ENCODE measurements around the gene NCKIPSD. TPM values are rescaled to one million over a fixed set of nuclear protein-coding genes. Genes with fewer than 3 reads are reported as not detected.
A peak's percentile ranks its signal among the peaks of the same experiment; 100 is the strongest.

NCKIPSD gene
- total RNA-seq, 1 donor from 2014 or later: 18.3 TPM

GRCh38 chr3:48635222-48636021, 50.3 kb downstream of the NCKIPSD start, which contains the start of gene SLC26A6:
Gene SLC26A6, minus strand, starts transcription at chr3:48635461. Its CDS starts 68 bp downstream, at chr3:48635393.
- DNase-seq (ENCODE audit: low read depth): peak; percentile 88
- Mint-ChIP-seq H3K4me3 (ENCODE audit: unreplicated experiment) (peak within 1 kb of the TSS; percentile 88), H3K27me3 (ENCODE audit: low read depth, unreplicated experiment) (peaks cover 2% of the 10 kb centered on the region), H3K27ac (ENCODE audit: unreplicated experiment) (peak within 1 kb of the TSS; percentile 87), H3K4me1 (ENCODE audit: low read depth, unreplicated experiment) (peaks cover 16% of the 10 kb centered on the region), H3K36me3 (ENCODE audit: low read depth, unreplicated experiment) (peaks cover 23% of the 10 kb centered on the region), H3K9me3 (ENCODE audit: unreplicated experiment) (no peaks in the 10 kb centered on the region)
- Histone ChIP-seq H3K27me3 (ENCODE audit: insufficient read depth, low read length) (no peaks in the 10 kb centered on the region), H3K36me3 (ENCODE audit: insufficient read depth, low read length) (no peaks in the 10 kb centered on the region), H3K4me3 (ENCODE audit: insufficient read depth, low read depth, low read length) (peak within 1 kb of the TSS; percentile 77), H3K4me2 (ENCODE audit: low read length) (peak within 1 kb of the TSS; percentile 87), H2AFZ (ENCODE audit: low read depth, low read length) (peak within 1 kb of the TSS; percentile 83), H3K79me2 (ENCODE audit: insufficient read depth, low read length) (peaks cover 22% of the 10 kb centered on the region), H3K4me1 (ENCODE audit: insufficient read depth, low read length) (peaks cover 16% of the 10 kb centered on the region), H4K20me1 (ENCODE audit: insufficient read depth, low read length) (peaks cover 34% of the 10 kb centered on the region), H3K9ac (ENCODE audit: low read length) (peak within 1 kb of the TSS; percentile 85), H3K27ac (ENCODE audit: low read depth, low read length) (peak within 1 kb of the TSS; percentile 36), H3K9me3 (ENCODE audit: insufficient read depth, low read depth, low read length) (no peaks in the 10 kb centered on the region)
- FAIRE-seq: no peak
- TF ChIP-seq CTCF (IDR thresholded peaks at IDR 0.05; ENCODE audit: insufficient read depth, low read depth, low read length) (peak; percentile 36), EZH2 (IDR thresholded peaks at IDR 0.05; ENCODE audit: insufficient read depth, low read length) (no peak)

- H3K4me1 Mint-ChIP-seq (ENCODE audit: low read depth, unreplicated experiment): peaks cover 16% of the 10 kb centered on the region
- no peak overlapping the region for H3K27ac Mint-ChIP-seq (ENCODE audit: unreplicated experiment)
- no peaks in the 10 kb centered on the region for H3K9me3 ChIP-seq (ENCODE audit: insufficient read depth, low read depth, low read length)
- DNase-seq (ENCODE audit: low read depth) (peak; percentile 45), FAIRE-seq (no peak)
- peak overlapping the region; percentile 88 for H3K4me3 Mint-ChIP-seq (ENCODE audit: unreplicated experiment)
- no peaks in the 10 kb centered on the region for H3K27me3 ChIP-seq (ENCODE audit: insufficient read depth, low read length)
- peaks cover 26% of the 10 kb centered on the region for H3K36me3 Mint-ChIP-seq (ENCODE audit: low read depth, unreplicated experiment)
- H3K4me1 ChIP-seq (ENCODE audit: insufficient read depth, low read length): peaks cover 16% of the 10 kb centered on the region
- peak overlapping the region; percentile 85 for H3K9ac ChIP-seq (ENCODE audit: low read length)
- peak overlapping the region; percentile 87 for H3K4me2 ChIP-seq (ENCODE audit: low read length)
- H4K20me1 ChIP-seq (ENCODE audit: insufficient read depth, low read length): peaks cover 34% of the 10 kb centered on the region
- peak overlapping the region; percentile 77 for H3K4me3 ChIP-seq (ENCODE audit: insufficient read depth, low read depth, low read length)
- no peaks in the 10 kb centered on the region for H3K9me3 Mint-ChIP-seq (ENCODE audit: unreplicated experiment)
- peaks cover 22% of the 10 kb centered on the region for H3K79me2 ChIP-seq (ENCODE audit: insufficient read depth, low read length)
- peaks cover 2% of the 10 kb centered on the region for H3K36me3 ChIP-seq (ENCODE audit: insufficient read depth, low read length)
- no peak for TF ChIP-seq CTCF (IDR thresholded peaks at IDR 0.05; ENCODE audit: insufficient read depth, low read depth, low read length)
- H3K27me3 Mint-ChIP-seq (ENCODE audit: low read depth, unreplicated experiment): peaks cover 2% of the 10 kb centered on the region
- peak overlapping the region; percentile 36 for H3K27ac ChIP-seq (ENCODE audit: low read depth, low read length)
- peak overlapping the region; percentile 77 for H2AFZ ChIP-seq (ENCODE audit: low read depth, low read length)
Measured at GRCh38 chr3:48634661-48635221, 51.0 kb downstream of the NCKIPSD start.

Data from astrocyte (in vitro differentiated cells and primary cell).